ENCODE data around the gene PDGFD. TPM values are rescaled to one million over a fixed set of nuclear protein-coding genes. Genes with fewer than 3 reads are reported as not detected.

PDGFD gene
- polyA plus RNA-seq, 1 donor (not counting 4 experiments of a cell fraction or from before 2014, with no cell fraction given): 0.28 TPM

- no peaks in the 10 kb centered on the region for H3K27me3 ChIP-seq (ENCODE audit: control insufficient read depth, extremely low read depth, insufficient read depth, low read length)
- no peak overlapping the region for H3K4me2 ChIP-seq (ENCODE audit: control insufficient read depth, extremely low read depth, insufficient read depth, low read depth, low read length)
- no peak overlapping the region for H3K27ac ChIP-seq (ENCODE audit: control insufficient read depth, insufficient read depth, low read length)
- TF ChIP-seq CTCF (optimal IDR thresholded peaks at IDR 0.05 in 1 of 3, IDR thresholded peaks at IDR 0.05 in 1 of 3, conservative IDR thresholded peaks at IDR 0.05 in 1 of 3; ENCODE audit: extremely low read depth in 1 of 3, insufficient read depth in 2 of 3, low read length in 3 of 3) (no peak), EZH2 (IDR thresholded peaks at IDR 0.05; ENCODE audit: low read length) (no peak)
- dilution Hi-C loops (cut with MboI; ENCODE audit: extremely low pct_ligation_motif_present, low sequenced_read_pairs): no loop called here
- no peak overlapping the region for H2AFZ ChIP-seq (ENCODE audit: control insufficient read depth, low read length)
- H3K4me1 ChIP-seq (ENCODE audit: control insufficient read depth, extremely low read depth, insufficient read depth, low read length): no peaks in the 10 kb centered on the region
- no peak for FAIRE-seq
- H3K9ac ChIP-seq (ENCODE audit: control insufficient read depth, extremely low read depth, insufficient read depth, low read length): no peak overlapping the region
- H3K9me3 ChIP-seq (ENCODE audit: control insufficient read depth, low read depth, low read length): no peaks in the 10 kb centered on the region
- no peaks in the 10 kb centered on the region for H3K79me2 ChIP-seq (ENCODE audit: control insufficient read depth, insufficient read depth, low read length)
- DNase-seq (ENCODE audit: low read depth, low spot score): no peak
- H4K20me1 ChIP-seq (ENCODE audit: control insufficient read depth, extremely low read depth, insufficient read depth, low read length): no peaks in the 10 kb centered on the region
- H3K36me3 ChIP-seq (ENCODE audit: control insufficient read depth in 2 of 2, extremely low read depth in 1 of 2, insufficient read depth in 2 of 2, low read length in 2 of 2): no peaks in the 10 kb centered on the region
- no peaks in the 10 kb centered on the region for H3K9me1 ChIP-seq (ENCODE audit: control insufficient read depth, extremely low read depth, insufficient read depth, low read length)
- no peak overlapping the region for H3K4me3 ChIP-seq (ENCODE audit: control insufficient read depth in 2 of 3, extremely low read depth in 1 of 3, insufficient read depth in 2 of 3, low read depth in 1 of 3, low read length in 3 of 3)
These were observed 67.0 kb downstream of the PDGFD start for GRCh38 chr11:104096900-104097299.

GRCh38 chr11:104095791-104096190 is 68.2 kb downstream of the PDGFD start:
- Histone ChIP-seq H4K20me1 (ENCODE audit: control insufficient read depth, extremely low read depth, insufficient read depth, low read length) (no peaks in the 10 kb centered on the region), H3K79me2 (ENCODE audit: control insufficient read depth, insufficient read depth, low read length) (no peaks in the 10 kb centered on the region), H3K4me1 (ENCODE audit: control insufficient read depth, extremely low read depth, insufficient read depth, low read length) (no peaks in the 10 kb centered on the region), H3K27ac (ENCODE audit: control insufficient read depth, insufficient read depth, low read length) (no peak overlapping the region), H3K9me1 (ENCODE audit: control insufficient read depth, extremely low read depth, insufficient read depth, low read length) (no peaks in the 10 kb centered on the region), H3K9ac (ENCODE audit: control insufficient read depth, extremely low read depth, insufficient read depth, low read length) (no peak overlapping the region), H3K9me3 (ENCODE audit: control insufficient read depth, low read depth, low read length) (no peaks in the 10 kb centered on the region), H3K4me3 (ENCODE audit: control insufficient read depth in 2 of 3, extremely low read depth in 1 of 3, insufficient read depth in 2 of 3, low read depth in 1 of 3, low read length in 3 of 3) (no peak overlapping the region), H3K27me3 (ENCODE audit: control insufficient read depth, extremely low read depth, insufficient read depth, low read length) (no peaks in the 10 kb centered on the region), H3K4me2 (ENCODE audit: control insufficient read depth, extremely low read depth, insufficient read depth, low read depth, low read length) (no peak overlapping the region), H2AFZ (ENCODE audit: control insufficient read depth, low read length) (no peak overlapping the region), H3K36me3 (ENCODE audit: control insufficient read depth in 2 of 2, extremely low read depth in 1 of 2, insufficient read depth in 2 of 2, low read length in 2 of 2) (no peaks in the 10 kb centered on the region)
- no peak for FAIRE-seq
- TF ChIP-seq EZH2 (IDR thresholded peaks at IDR 0.05; ENCODE audit: low read length) (no peak), CTCF (optimal IDR thresholded peaks at IDR 0.05 in 1 of 3, IDR thresholded peaks at IDR 0.05 in 1 of 3, conservative IDR thresholded peaks at IDR 0.05 in 1 of 3; ENCODE audit: extremely low read depth in 1 of 3, insufficient read depth in 2 of 3, low read length in 3 of 3) (no peak)
- dilution Hi-C loops (cut with MboI; ENCODE audit: extremely low pct_ligation_motif_present, low sequenced_read_pairs): no loop called here
- no peak for DNase-seq (ENCODE audit: low read depth, low spot score)
